GM12878 (cell line): ENCODE results near the gene SOX14. TPM values are rescaled to one million over a fixed set of nuclear protein-coding genes. Genes with fewer than 3 reads are reported as not detected.

Experiments used
- ATAC-seq: fragments of 200-7000 bp; cut with Tn5 transposase; 3 replicates; pipeline ENCODE4 v1.9.1; 2020; ENCODE audit warnings: mild to moderate bottlenecking, moderate library complexity
- BruUV-seq: library from RNA; stranded (reverse); fragments of 400-500 nt; replicated peaks from 2 replicates; lab custom pipeline; 2021; lab: Mats Ljungman, UMichigan
- CTCF ChIA-PET: fragments of 300-600 bp; sonication (Branson Sonifier 250); formaldehyde crosslinking; extraction: SDS; loops from one replicate; lab custom pipeline; 2021; ENCODE audit warnings: inconsistent platforms; lab: Yijun Ruan, JAX
- POLR2A ChIA-PET: fragments of 350-600 bp; formaldehyde crosslinking; extraction: SDS; loops from one replicate; lab custom pipeline; 2021; ENCODE audit warnings: inconsistent platforms; lab: Charles Lee
- RAD21 ChIA-PET: fragments of 300-600 bp; sonication (Branson Sonifier 250); formaldehyde crosslinking; loops from one replicate; lab custom pipeline; 2023; ENCODE audit warnings: antibody characterized with exemption; ENCODE audit not compliant: unreplicated experiment; lab: Charles Lee
- SMC1A ChIA-PET: fragments of 300-600 bp; sonication (Branson Sonifier 250); formaldehyde crosslinking; loops from one replicate; lab custom pipeline; 2023; ENCODE audit not compliant: unreplicated experiment, uncharacterized antibody; lab: Charles Lee
- DNase-seq: peaks from one replicate; pipeline ENCODE4 v3.0.0-alpha.2; 2011; ENCODE audit warnings: low read depth, low spot score
- FAIRE-seq: peaks from 3 replicates; lab custom pipeline; 2011; peaks lifted over from hg19 to GRCh38; lab: Jason Lieb, UNC
- H2AFZ ChIP-seq: 2 replicates; pipeline ENCODE4 v1.6.0; 2011; ENCODE audit warnings: low read depth, low read length, control low read depth; ENCODE audit not compliant: control insufficient read depth
- H3K27ac ChIP-seq: 2 replicates; pipeline ENCODE4 v1.5.1; 2011; ENCODE audit warnings: control low read depth; ENCODE audit not compliant: control insufficient read depth, insufficient read depth
- H3K27me3 ChIP-seq, 2 experiments: replicated peaks in 1 of 2; 2 replicates each; pipeline versions ENCODE4 v1.6.0 to v1.6.1; 2011; ENCODE audit warnings: low read length in 1 of 2; ENCODE audit not compliant: control insufficient read depth in 2 of 2, insufficient read depth in 2 of 2
- H3K36me3 ChIP-seq, 2 experiments: 2 replicates each; pipeline ENCODE4 v1.5.1; 2011; ENCODE audit warnings: low read length in 1 of 2; ENCODE audit not compliant: control insufficient read depth in 2 of 2, insufficient read depth in 2 of 2
- H3K4me1 ChIP-seq: 2 replicates; pipeline ENCODE4 v1.6.1; 2011; ENCODE audit warnings: mild to moderate bottlenecking, low read length, moderate library complexity, mixed read lengths; ENCODE audit not compliant: control insufficient read depth, insufficient read depth
- H3K4me2 ChIP-seq: 2 replicates; pipeline ENCODE4 v1.6.0; 2011; ENCODE audit warnings: control low read depth; ENCODE audit not compliant: control insufficient read depth, insufficient read depth
- H3K4me3 ChIP-seq: fragments of 200-600 bp; sonication (generic); 2 replicates; pipeline ENCODE4 v1.5.1; 2016
- H3K79me2 ChIP-seq: 2 replicates; pipeline ENCODE4 v1.6.0; 2011; ENCODE audit warnings: low read length; ENCODE audit not compliant: control insufficient read depth, insufficient read depth
- H3K9ac ChIP-seq: 2 replicates; pipeline ENCODE4 v1.8.0; 2011; ENCODE audit warnings: low read length, control low read depth, mixed read lengths; ENCODE audit not compliant: control insufficient read depth, insufficient read depth
- H3K9me3 ChIP-seq: replicated peaks from 3 replicates; pipeline ENCODE4 v1.5.1; 2011; ENCODE audit warnings: mild to moderate bottlenecking, low read length; ENCODE audit not compliant: control insufficient read depth, insufficient read depth
- H4K20me1 ChIP-seq: 2 replicates; pipeline ENCODE4 v1.6.0; 2011; ENCODE audit not compliant: control insufficient read depth, insufficient read depth
- BCL11A ChIP-seq: IDR thresholded peaks from 2 replicates; pipeline ENCODE4 v1.6.1; 2011; ENCODE audit warnings: low read depth, low read length
- ETV6 ChIP-seq, 2 experiments: fragments of 450-650 bp in 1 of 2; IDR thresholded peaks in 1 of 2; conservative IDR thresholded peaks in 1 of 2; 2 replicates each; pipeline ENCODE4 v1.6.1; 2014; ENCODE audit warnings: antibody characterized with exemption in 1 of 2, borderline replicate concordance in 1 of 2, low read depth in 1 of 2, mild to moderate bottlenecking in 1 of 2, moderate library complexity in 1 of 2
- FOXK2 ChIP-seq: fragments of 450-650 bp; IDR thresholded peaks from 2 replicates; pipeline ENCODE4 v1.6.1; 2017; ENCODE audit warnings: mild to moderate bottlenecking, moderate library complexity
- GATAD2B ChIP-seq: fragments of 450-650 bp; conservative IDR thresholded peaks from 2 replicates; pipeline ENCODE4 v1.6.1; 2017; ENCODE audit warnings: low read depth, mild to moderate bottlenecking, moderate library complexity
- KDM1A ChIP-seq: fragments of 200-600 bp; sonication (generic); IDR thresholded peaks from 2 replicates; pipeline ENCODE4 v1.6.1; 2016; ENCODE audit warnings: borderline replicate concordance
- MEF2A ChIP-seq: IDR thresholded peaks from 2 replicates; pipeline ENCODE4 v1.6.1; 2011; ENCODE audit warnings: low read depth, mild to moderate bottlenecking, low read length, moderate library complexity; ENCODE audit not compliant: insufficient read depth
- SMAD1 ChIP-seq: fragments of 450-650 bp; IDR thresholded peaks from 2 replicates; pipeline ENCODE4 v1.6.1; 2018; ENCODE audit warnings: mild to moderate bottlenecking, low read depth; ENCODE audit not compliant: partially characterized antibody
- STAT3 ChIP-seq: IDR thresholded peaks from 2 replicates; pipeline ENCODE4 v1.6.1; 2011; ENCODE audit warnings: low read depth, low read length, improper control_type of control experiment
- SUPT20H ChIP-seq: IDR thresholded peaks from 2 replicates; pipeline ENCODE4 v1.6.1; 2011; ENCODE audit warnings: low read depth, mild to moderate bottlenecking, low read length, moderate library complexity, borderline replicate concordance; ENCODE audit not compliant: control insufficient read depth
- WGBS: methylation state at CpG from one replicate; pipeline ENCODE4 v1.1.6; 2016; ENCODE audit warnings: low lambda C conversion rate; ENCODE audit not compliant: insufficient replicate concordance, insufficient coverage; ENCODE audit errors: missing lambda C conversion rate; 5-methylcytosine and 5-hydroxymethylcytosine counted together
- in situ Hi-C: fragments of 300-500 bp; cut with MboI; formaldehyde crosslinking; loops from 9 replicates; pipeline ENCODE4 v1.14.3; 2018; ENCODE audit warnings: mixed read lengths
- intact Hi-C: fragments of 100-400 bp; cut with micrococcal nuclease; formaldehyde crosslinking; loops from one replicate; pipeline ENCODE4 v1.14.2; 2022; ENCODE audit not compliant: unreplicated experiment
- polyA plus RNA-seq, 11 experiments: library from polyadenylated mRNA; depleted of rRNA in 4 of 11; unstranded in 6 of 11; stranded (reverse) in 5 of 11; fragments of >200 nt; fragmentation: Nextera tagmentation in 4 of 11; fragmentation: Illumina TruSeq in 1 of 11; extraction: Ambion mirVana in 4 of 11; extraction: Trizol in 1 of 11; gene quantifications; 1 replicate in 1 of 11; 2 replicates in 10 of 11; pipeline versions ENCODE4 v1.2.1 to v1.2.3, GENCODE V29; 2011 to 2016; ENCODE audit warnings: inconsistent platforms in 2 of 11, missing spikeins in 2 of 11, low read depth in 1 of 11
- total RNA-seq, 4 experiments: library from RNA; depleted of rRNA in 3 of 4; stranded (reverse); fragments of >200 nt in 3 of 4; fragmentation: Illumina TruSeq in 1 of 4; extraction: Trizol in 1 of 4; gene quantifications; 2 replicates each; pipeline versions ENCODE4 v1.2.1 to v1.2.3, GENCODE V29; 2013 to 2021
- TF ChIP-seq, protein P1 (sequence below): fragments of 450-650 bp; IDR thresholded peaks from 2 replicates; pipeline ENCODE4 v1.6.1; 2017; ENCODE audit warnings: low read depth, mild to moderate bottlenecking, moderate library complexity
- TF ChIP-seq, protein P2 (sequence below): fragments of 450-650 bp; IDR thresholded peaks from 2 replicates; pipeline ENCODE4 v1.6.1; 2017; ENCODE audit warnings: borderline replicate concordance
- TF ChIP-seq, protein P3 (sequence below): fragments of 450-650 bp; conservative IDR thresholded peaks from 2 replicates; pipeline ENCODE4 v1.6.1; 2017; ENCODE audit warnings: mild to moderate bottlenecking, moderate library complexity

Gene SOX14
- total and polyA plus RNA-seq, 10 of the 15 experiments (the other 5 are each of a cell fraction or from before 2014, with no cell fraction given): 0.11 TPM; not detected in 9

DNA sequence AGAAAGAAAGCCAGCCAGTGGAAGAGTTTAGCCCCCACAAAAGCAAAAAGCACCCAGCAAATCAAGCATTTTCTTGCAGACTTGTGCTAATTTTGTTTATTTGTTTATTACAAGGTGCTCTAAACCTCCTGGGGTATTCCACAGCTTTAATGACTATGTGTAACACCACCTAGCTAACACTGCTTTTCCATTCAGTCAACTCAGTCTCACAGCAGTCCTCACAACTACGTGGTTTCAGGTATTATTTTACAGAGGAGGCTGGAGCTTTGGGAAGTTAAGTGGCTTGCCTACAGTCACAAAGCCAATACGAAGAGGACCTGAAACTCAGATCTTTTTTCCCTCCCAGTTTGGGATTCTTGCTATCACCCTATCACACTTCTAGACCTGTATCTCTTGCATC is 14.8 kb downstream of the SOX14 start:
- SMC1A ChIA-PET: no interaction called here
- in situ Hi-C loops (no loop called here), intact Hi-C loops (loop anchor here (5.0 kb wide), 1 partner anchor 677 kb away; no protein-coding TSS in a partner anchor)
- no TSS peak for BruUV-seq
- Histone ChIP-seq H4K20me1 (no peaks in the 10 kb centered on the region), H2AFZ (no peak overlapping the region), H3K27me3 (no peaks in the 10 kb centered on the region; a peak in 1 of 4 replicates), H3K4me2 (no peak overlapping the region), H3K36me3 (no peaks in the 10 kb centered on the region), H3K4me1 (no peaks in the 10 kb centered on the region), H3K79me2 (no peaks in the 10 kb centered on the region), H3K9ac (no peak overlapping the region), H3K4me3 (no peak overlapping the region), H3K27ac (no peak overlapping the region), H3K9me3 (no peaks in the 10 kb centered on the region)
- DNase-seq (no peak), FAIRE-seq (no peak), ATAC-seq (no peak)
- WGBS: 0% methylated on average over 2 of the region's 2 CpGs
- TF ChIP-seq BCL11A: no peak
- CTCF ChIA-PET: no interaction called here
- RAD21 ChIA-PET: no interaction called here
- POLR2A ChIA-PET: no interaction called here

DNA sequence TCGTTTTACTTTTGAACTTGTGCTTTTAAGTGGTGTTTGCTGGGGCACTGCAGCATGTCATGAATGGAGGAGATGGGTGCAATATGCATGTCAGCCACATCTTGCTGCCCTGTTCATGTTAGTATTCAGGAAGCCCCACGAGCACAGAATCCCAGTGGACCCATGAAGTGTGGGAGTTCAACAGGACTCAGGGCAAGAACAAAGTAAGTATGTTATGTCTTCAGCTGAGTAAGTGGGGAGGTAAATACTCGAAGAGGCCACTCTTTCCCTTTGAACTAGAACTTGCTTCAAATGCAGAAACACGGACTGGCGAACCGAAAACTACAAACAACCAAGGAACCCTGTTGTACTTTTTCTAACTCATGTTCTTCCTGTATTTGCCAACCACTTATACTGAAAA is 23.4 kb downstream of the SOX14 start:
- H3K4me3 ChIP-seq: no peak overlapping the region
- no peaks in the 10 kb centered on the region for H3K4me1 ChIP-seq
- in situ Hi-C loops: no loop called here
- H2AFZ ChIP-seq: no peak overlapping the region
- DNase-seq: no peak
- no peak overlapping the region for H3K4me2 ChIP-seq
- no peaks in the 10 kb centered on the region for H3K79me2 ChIP-seq
- ChIA-PET CTCF (no interaction called here), RAD21 (no interaction called here), POLR2A (no interaction called here), SMC1A (interaction anchor here (0.9 to 1.8 kb wide), 2 partner anchors 9 to 13 kb away, joined by 3 to 4 read pairs; no protein-coding TSS in a partner anchor)
- H3K27me3 ChIP-seq: no peaks in the 10 kb centered on the region; a peak in 2 of 4 replicates
- no TSS peak for BruUV-seq
- no peaks in the 10 kb centered on the region for H3K36me3 ChIP-seq
- WGBS: 37% methylated on average over 6 of the region's 6 CpGs
- no peak overlapping the region for H3K27ac ChIP-seq
- no peak for FAIRE-seq
- no peak overlapping the region for H3K9ac ChIP-seq
- intact Hi-C loops: no loop called here
- no peaks in the 10 kb centered on the region for H3K9me3 ChIP-seq
- no peaks in the 10 kb centered on the region for H4K20me1 ChIP-seq
- ATAC-seq: no peak; the same call in 2 of the 3 replicates
- TF ChIP-seq KDM1A (no peak), MEF2A (no peak), STAT3 (no peak), FOXK2 (no peak), GATAD2B (no peak), SMAD1 (no peak), ETV6 (conservative IDR thresholded peaks at IDR 0.05 in 1 of 2, IDR thresholded peaks at IDR 0.05 in 1 of 2; ENCODE audit: borderline replicate concordance in 1 of 2, low read depth in 1 of 2) (no peak), SUPT20H (no peak)
- TF ChIP-seq, protein P1, sequence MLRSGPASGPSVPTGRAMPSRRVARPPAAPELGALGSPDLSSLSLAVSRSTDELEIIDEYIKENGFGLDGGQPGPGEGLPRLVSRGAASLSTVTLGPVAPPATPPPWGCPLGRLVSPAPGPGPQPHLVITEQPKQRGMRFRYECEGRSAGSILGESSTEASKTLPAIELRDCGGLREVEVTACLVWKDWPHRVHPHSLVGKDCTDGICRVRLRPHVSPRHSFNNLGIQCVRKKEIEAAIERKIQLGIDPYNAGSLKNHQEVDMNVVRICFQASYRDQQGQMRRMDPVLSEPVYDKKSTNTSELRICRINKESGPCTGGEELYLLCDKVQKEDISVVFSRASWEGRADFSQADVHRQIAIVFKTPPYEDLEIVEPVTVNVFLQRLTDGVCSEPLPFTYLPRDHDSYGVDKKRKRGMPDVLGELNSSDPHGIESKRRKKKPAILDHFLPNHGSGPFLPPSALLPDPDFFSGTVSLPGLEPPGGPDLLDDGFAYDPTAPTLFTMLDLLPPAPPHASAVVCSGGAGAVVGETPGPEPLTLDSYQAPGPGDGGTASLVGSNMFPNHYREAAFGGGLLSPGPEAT: no peak
- TF ChIP-seq, protein P2, sequence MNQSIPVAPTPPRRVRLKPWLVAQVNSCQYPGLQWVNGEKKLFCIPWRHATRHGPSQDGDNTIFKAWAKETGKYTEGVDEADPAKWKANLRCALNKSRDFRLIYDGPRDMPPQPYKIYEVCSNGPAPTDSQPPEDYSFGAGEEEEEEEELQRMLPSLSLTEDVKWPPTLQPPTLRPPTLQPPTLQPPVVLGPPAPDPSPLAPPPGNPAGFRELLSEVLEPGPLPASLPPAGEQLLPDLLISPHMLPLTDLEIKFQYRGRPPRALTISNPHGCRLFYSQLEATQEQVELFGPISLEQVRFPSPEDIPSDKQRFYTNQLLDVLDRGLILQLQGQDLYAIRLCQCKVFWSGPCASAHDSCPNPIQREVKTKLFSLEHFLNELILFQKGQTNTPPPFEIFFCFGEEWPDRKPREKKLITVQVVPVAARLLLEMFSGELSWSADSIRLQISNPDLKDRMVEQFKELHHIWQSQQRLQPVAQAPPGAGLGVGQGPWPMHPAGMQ: no peak
- TF ChIP-seq, protein P3, sequence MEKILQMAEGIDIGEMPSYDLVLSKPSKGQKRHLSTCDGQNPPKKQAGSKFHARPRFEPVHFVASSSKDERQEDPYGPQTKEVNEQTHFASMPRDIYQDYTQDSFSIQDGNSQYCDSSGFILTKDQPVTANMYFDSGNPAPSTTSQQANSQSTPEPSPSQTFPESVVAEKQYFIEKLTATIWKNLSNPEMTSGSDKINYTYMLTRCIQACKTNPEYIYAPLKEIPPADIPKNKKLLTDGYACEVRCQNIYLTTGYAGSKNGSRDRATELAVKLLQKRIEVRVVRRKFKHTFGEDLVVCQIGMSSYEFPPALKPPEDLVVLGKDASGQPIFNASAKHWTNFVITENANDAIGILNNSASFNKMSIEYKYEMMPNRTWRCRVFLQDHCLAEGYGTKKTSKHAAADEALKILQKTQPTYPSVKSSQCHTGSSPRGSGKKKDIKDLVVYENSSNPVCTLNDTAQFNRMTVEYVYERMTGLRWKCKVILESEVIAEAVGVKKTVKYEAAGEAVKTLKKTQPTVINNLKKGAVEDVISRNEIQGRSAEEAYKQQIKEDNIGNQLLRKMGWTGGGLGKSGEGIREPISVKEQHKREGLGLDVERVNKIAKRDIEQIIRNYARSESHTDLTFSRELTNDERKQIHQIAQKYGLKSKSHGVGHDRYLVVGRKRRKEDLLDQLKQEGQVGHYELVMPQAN: no peak
